Keratinocyte (primary cell): ENCODE data around the gene NTSR1. TPM values are rescaled to one million over a fixed set of nuclear protein-coding genes. Genes with fewer than 3 reads are reported as not detected.

ENCODE experiments used
- DNase-seq: peaks from one replicate; pipeline ENCODE4 v3.0.0-alpha.2; 2011; ENCODE audit warnings: low read depth, missing footprints, low spot score
- FAIRE-seq: peaks from 2 replicates; lab custom pipeline; 2011; peaks lifted over from hg19 to GRCh38; lab: Jason Lieb, UNC
- H2AFZ ChIP-seq: 2 replicates; pipeline ENCODE4 v1.6.0; 2012; ENCODE audit warnings: low read length, control low read depth, inconsistent platforms; ENCODE audit not compliant: control insufficient read depth
- H3K27ac ChIP-seq: 2 replicates; pipeline ENCODE4 v1.5.1; 2011; ENCODE audit warnings: low read length; ENCODE audit not compliant: control insufficient read depth, insufficient read depth
- H3K27me3 ChIP-seq: 3 replicates; pipeline ENCODE4 v1.6.0; 2011; ENCODE audit warnings: low read length; ENCODE audit not compliant: control insufficient read depth, insufficient read depth; ENCODE audit errors: extremely low read depth
- H3K36me3 ChIP-seq, 2 experiments: 2 replicates in 1 of 2; 3 replicates in 1 of 2; pipeline ENCODE4 v1.5.1; 2011; ENCODE audit warnings: low read length in 2 of 2, mild to moderate bottlenecking in 1 of 2; ENCODE audit not compliant: control insufficient read depth in 2 of 2, insufficient read depth in 2 of 2; ENCODE audit errors: extremely low read depth in 1 of 2
- H3K4me1 ChIP-seq: 3 replicates; pipeline ENCODE4 v1.5.1; 2011; ENCODE audit warnings: low read length; ENCODE audit not compliant: control insufficient read depth, insufficient read depth; ENCODE audit errors: extremely low read depth
- H3K4me2 ChIP-seq: 3 replicates; pipeline ENCODE4 v1.6.0; 2011; ENCODE audit warnings: low read depth, low read length; ENCODE audit not compliant: control insufficient read depth, insufficient read depth; ENCODE audit errors: extremely low read depth
- H3K4me3 ChIP-seq, 3 experiments: fragments of 200-600 bp in 1 of 3; sonication (generic) in 1 of 3; 2 replicates in 2 of 3; 3 replicates in 1 of 3; pipeline ENCODE4 v1.5.1; 2011 to 2016; ENCODE audit warnings: low read length in 3 of 3, mild to moderate bottlenecking in 3 of 3, control low read depth in 2 of 3, inconsistent platforms in 1 of 3, low read depth in 1 of 3, mixed read lengths in 1 of 3, mixed run types in 1 of 3, moderate library complexity in 1 of 3; ENCODE audit not compliant: control insufficient read depth in 2 of 3, insufficient read depth in 2 of 3; ENCODE audit errors: extremely low read depth in 1 of 3
- H3K79me2 ChIP-seq: 2 replicates; pipeline ENCODE4 v1.6.0; 2012; ENCODE audit warnings: low read length; ENCODE audit not compliant: control insufficient read depth, insufficient read depth
- H3K9ac ChIP-seq: 3 replicates; pipeline ENCODE4 v1.6.0; 2011; ENCODE audit warnings: low read length; ENCODE audit not compliant: control insufficient read depth, insufficient read depth; ENCODE audit errors: extremely low read depth
- H3K9me1 ChIP-seq: 3 replicates; pipeline ENCODE4 v1.6.0; 2011; ENCODE audit warnings: low read length; ENCODE audit not compliant: control insufficient read depth, insufficient read depth; ENCODE audit errors: extremely low read depth
- H3K9me3 ChIP-seq: 2 replicates; pipeline ENCODE4 v1.5.1; 2012; ENCODE audit warnings: low read depth, low read length; ENCODE audit not compliant: control insufficient read depth
- H4K20me1 ChIP-seq: 3 replicates; pipeline ENCODE4 v1.6.0; 2011; ENCODE audit warnings: low read length; ENCODE audit not compliant: control insufficient read depth, insufficient read depth; ENCODE audit errors: extremely low read depth
- EZH2 ChIP-seq: IDR thresholded peaks from one replicate; pipeline ENCODE4 v1.6.1; 2012; ENCODE audit warnings: inconsistent platforms, mild to moderate bottlenecking, low read length, moderate library complexity
- dilution Hi-C: fragments of 300-500 bp; cut with MboI; formaldehyde crosslinking; loops from one replicate; pipeline ENCODE4 v1.7.0; 2020; ENCODE audit warnings: low sequenced_read_pairs; ENCODE audit not compliant: extremely low pct_ligation_motif_present
- polyA plus RNA-seq, 5 experiments: library from polyadenylated mRNA; depleted of rRNA in 3 of 5; stranded (reverse) in 3 of 5; stranded (forward) in 1 of 5; unstranded in 1 of 5; fragments of >200 nt; gene quantifications; 1 replicate in 1 of 5; 2 replicates in 3 of 5; 3 replicates in 1 of 5; pipeline versions ENCODE4 v1.2.1 to v1.2.3, GENCODE V29; 2011 to 2012; ENCODE audit warnings: missing spikeins in 2 of 5, low read depth in 1 of 5, low replicate concordance in 1 of 5
- TF ChIP-seq, protein P1 (sequence below), 3 experiments: IDR thresholded peaks in 1 of 3; conservative IDR thresholded peaks in 1 of 3; optimal IDR thresholded peaks in 1 of 3; 2 replicates in 2 of 3; 3 replicates in 1 of 3; pipeline versions ENCODE3 to v1.5.1; 2011; ENCODE audit warnings: low read length in 3 of 3, mild to moderate bottlenecking in 3 of 3, moderate library complexity in 2 of 3, control low read depth in 1 of 3, inconsistent platforms in 1 of 3; ENCODE audit not compliant: insufficient read depth in 2 of 3; ENCODE audit errors: extremely low read depth in 1 of 3

NTSR1 gene
- polyA plus RNA-seq, 1 donor (not counting 4 experiments of a cell fraction or from before 2014, with no cell fraction given): 0.55 TPM

- Histone ChIP-seq H3K4me2 (no peak overlapping the region), H3K36me3 (no peaks in the 10 kb centered on the region), H3K79me2 (no peaks in the 10 kb centered on the region), H2AFZ (no peak overlapping the region), H3K9me3 (no peaks in the 10 kb centered on the region), H4K20me1 (no peaks in the 10 kb centered on the region), H3K9me1 (no peaks in the 10 kb centered on the region), H3K27me3 (peaks cover 3% of the 10 kb centered on the region), H3K4me1 (peaks cover 4% of the 10 kb centered on the region), H3K4me3 (no peak overlapping the region), H3K27ac (no peak overlapping the region), H3K9ac (no peak overlapping the region)
- DNase-seq (no peak), FAIRE-seq (no peak)
- dilution Hi-C loops: no loop called here
- TF ChIP-seq, protein P1, sequence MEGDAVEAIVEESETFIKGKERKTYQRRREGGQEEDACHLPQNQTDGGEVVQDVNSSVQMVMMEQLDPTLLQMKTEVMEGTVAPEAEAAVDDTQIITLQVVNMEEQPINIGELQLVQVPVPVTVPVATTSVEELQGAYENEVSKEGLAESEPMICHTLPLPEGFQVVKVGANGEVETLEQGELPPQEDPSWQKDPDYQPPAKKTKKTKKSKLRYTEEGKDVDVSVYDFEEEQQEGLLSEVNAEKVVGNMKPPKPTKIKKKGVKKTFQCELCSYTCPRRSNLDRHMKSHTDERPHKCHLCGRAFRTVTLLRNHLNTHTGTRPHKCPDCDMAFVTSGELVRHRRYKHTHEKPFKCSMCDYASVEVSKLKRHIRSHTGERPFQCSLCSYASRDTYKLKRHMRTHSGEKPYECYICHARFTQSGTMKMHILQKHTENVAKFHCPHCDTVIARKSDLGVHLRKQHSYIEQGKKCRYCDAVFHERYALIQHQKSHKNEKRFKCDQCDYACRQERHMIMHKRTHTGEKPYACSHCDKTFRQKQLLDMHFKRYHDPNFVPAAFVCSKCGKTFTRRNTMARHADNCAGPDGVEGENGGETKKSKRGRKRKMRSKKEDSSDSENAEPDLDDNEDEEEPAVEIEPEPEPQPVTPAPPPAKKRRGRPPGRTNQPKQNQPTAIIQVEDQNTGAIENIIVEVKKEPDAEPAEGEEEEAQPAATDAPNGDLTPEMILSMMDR (optimal IDR thresholded peaks at IDR 0.05 in 1 of 3, IDR thresholded peaks at IDR 0.05 in 1 of 3, conservative IDR thresholded peaks at IDR 0.05 in 1 of 3; ENCODE audit: extremely low read depth in 1 of 3, insufficient read depth in 2 of 3, low read length in 3 of 3): no peak
- no peak for TF ChIP-seq EZH2
Observed at GRCh38 chr20:62780204-62780603, 71.6 kb downstream of the NTSR1 start.

- no peak for FAIRE-seq
- Histone ChIP-seq H3K4me1 (peaks cover 4% of the 10 kb centered on the region), H3K27me3 (peaks cover 3% of the 10 kb centered on the region), H2AFZ (no peak overlapping the region), H3K79me2 (no peaks in the 10 kb centered on the region), H3K9me3 (no peaks in the 10 kb centered on the region), H3K36me3 (no peaks in the 10 kb centered on the region), H3K4me3 (no peak overlapping the region), H4K20me1 (no peaks in the 10 kb centered on the region), H3K9ac (no peak overlapping the region), H3K27ac (no peak overlapping the region), H3K4me2 (no peak overlapping the region), H3K9me1 (no peaks in the 10 kb centered on the region)
- DNase-seq: no peak
- dilution Hi-C loops: no loop called here
- TF ChIP-seq, protein P1 (optimal IDR thresholded peaks at IDR 0.05 in 1 of 3, IDR thresholded peaks at IDR 0.05 in 1 of 3, conservative IDR thresholded peaks at IDR 0.05 in 1 of 3; ENCODE audit: extremely low read depth in 1 of 3, insufficient read depth in 2 of 3, low read length in 3 of 3): no peak
- TF ChIP-seq EZH2: no peak
Observed at GRCh38 chr20:62780696-62781095, 72.1 kb downstream of the NTSR1 start.
